Activated B cell treated with CpG ODN at 0.5 μM for 24 hours (primary cell): ENCODE data around the gene SRP14. TPM values are rescaled to one million over a fixed set of nuclear protein-coding genes. Genes with fewer than 3 reads are reported as not detected.

Experiments
- ATAC-seq: fragments of 200-7000 bp; cut with Tn5 transposase; one replicate; pipeline ENCODE4 v1.10.0; 2021; ENCODE audit warnings: low read depth, mild to moderate bottlenecking, moderate library complexity
- CTCF ChIA-PET: fragments of 350-600 bp; sonication (Branson Sonifier 250); formaldehyde crosslinking; loops from one replicate; lab custom pipeline; 2021; ENCODE audit warnings: antibody characterized with exemption; lab: Charles Lee
- POLR2A ChIA-PET: fragments of 350-600 bp; sonication (Branson Sonifier 250); formaldehyde crosslinking; loops from one replicate; lab custom pipeline; 2021; ENCODE audit warnings: antibody characterized with exemption; lab: Charles Lee
- DNase-seq: peaks from one replicate; pipeline ENCODE4 v3.0.0; 2022
- H3K27ac Mint-ChIP-seq: one replicate; pipeline ENCODE4 v1.8.0; 2020; ENCODE audit warnings: mixed read lengths
- H3K27me3 Mint-ChIP-seq: one replicate; pipeline ENCODE4 v1.8.0; 2021; ENCODE audit warnings: mixed read lengths
- H3K36me3 Mint-ChIP-seq: one replicate; pipeline ENCODE4 v1.8.0; 2021; ENCODE audit warnings: low read depth, mixed read lengths
- H3K4me1 Mint-ChIP-seq: one replicate; pipeline ENCODE4 v1.8.0; 2021; ENCODE audit warnings: mixed read lengths
- H3K4me3 Mint-ChIP-seq: one replicate; pipeline ENCODE4 v1.8.0; 2020; ENCODE audit warnings: mild to moderate bottlenecking, mixed read lengths
- H3K9me3 Mint-ChIP-seq: one replicate; pipeline ENCODE4 v1.8.0; 2020; ENCODE audit warnings: mixed read lengths
- intact Hi-C: fragments of 100-400 bp; cut with micrococcal nuclease; formaldehyde crosslinking; loops from one replicate; pipeline ENCODE4 v1.15.1; 2024
- total RNA-seq: library from RNA; stranded (reverse); gene quantifications from 2 replicates; pipeline ENCODE4 v1.2.3, GENCODE V29; 2022
- TF ChIP-seq, protein P1 (sequence below): fragments of 200-600 bp; IDR thresholded peaks from one replicate; pipeline ENCODE4 v1.8.0; 2022; ENCODE audit warnings: antibody characterized with exemption, mild to moderate bottlenecking

Gene SRP14
- total RNA-seq, 1 donor from 2014 or later = 183 TPM

DNA sequence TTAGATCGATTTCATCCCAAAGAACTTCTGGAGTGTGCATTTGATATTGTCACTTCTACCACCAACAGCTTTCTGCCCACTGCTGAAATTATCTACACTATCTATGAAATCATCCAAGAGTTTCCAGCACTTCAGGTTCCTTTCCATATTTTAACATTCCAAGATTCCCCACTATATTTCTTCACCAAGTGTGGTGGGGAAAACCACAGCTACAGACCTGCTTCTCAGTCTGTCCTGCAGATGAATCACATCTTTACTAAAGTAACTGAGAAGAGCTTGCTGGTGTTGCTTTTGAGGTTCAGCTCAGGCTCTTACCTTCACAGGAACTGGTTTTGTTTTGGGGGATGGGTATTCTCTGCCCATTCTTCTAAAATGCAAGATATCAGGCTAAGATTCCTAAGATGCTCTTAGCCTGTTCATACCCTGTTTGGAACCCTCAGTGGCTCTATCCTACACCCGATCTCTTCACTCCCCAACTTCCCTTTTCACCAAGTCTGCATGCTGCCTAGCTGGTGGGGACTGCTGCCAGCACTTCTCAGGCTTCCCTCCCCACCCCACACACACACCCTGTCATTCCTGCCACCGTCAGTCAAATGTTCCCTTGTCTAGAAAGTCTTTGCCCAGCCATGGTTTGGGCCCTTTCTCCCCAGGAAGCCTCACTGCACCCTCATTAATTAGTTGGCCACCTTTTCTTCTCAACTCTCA is 30.8 kb downstream of the SRP14 start:
- no peak for ATAC-seq
- Mint-ChIP-seq H3K27me3 (no peaks in the 10 kb centered on the region), H3K4me1 (no peaks in the 10 kb centered on the region), H3K36me3 (peaks cover 72% of the 10 kb centered on the region), H3K4me3 (no peak overlapping the region), H3K9me3 (peaks cover under 1% of the 10 kb centered on the region), H3K27ac (no peak overlapping the region)
- ChIA-PET POLR2A (no interaction called here), CTCF (no interaction called here)
- intact Hi-C loops = no loop called here
- TF ChIP-seq, protein P1, sequence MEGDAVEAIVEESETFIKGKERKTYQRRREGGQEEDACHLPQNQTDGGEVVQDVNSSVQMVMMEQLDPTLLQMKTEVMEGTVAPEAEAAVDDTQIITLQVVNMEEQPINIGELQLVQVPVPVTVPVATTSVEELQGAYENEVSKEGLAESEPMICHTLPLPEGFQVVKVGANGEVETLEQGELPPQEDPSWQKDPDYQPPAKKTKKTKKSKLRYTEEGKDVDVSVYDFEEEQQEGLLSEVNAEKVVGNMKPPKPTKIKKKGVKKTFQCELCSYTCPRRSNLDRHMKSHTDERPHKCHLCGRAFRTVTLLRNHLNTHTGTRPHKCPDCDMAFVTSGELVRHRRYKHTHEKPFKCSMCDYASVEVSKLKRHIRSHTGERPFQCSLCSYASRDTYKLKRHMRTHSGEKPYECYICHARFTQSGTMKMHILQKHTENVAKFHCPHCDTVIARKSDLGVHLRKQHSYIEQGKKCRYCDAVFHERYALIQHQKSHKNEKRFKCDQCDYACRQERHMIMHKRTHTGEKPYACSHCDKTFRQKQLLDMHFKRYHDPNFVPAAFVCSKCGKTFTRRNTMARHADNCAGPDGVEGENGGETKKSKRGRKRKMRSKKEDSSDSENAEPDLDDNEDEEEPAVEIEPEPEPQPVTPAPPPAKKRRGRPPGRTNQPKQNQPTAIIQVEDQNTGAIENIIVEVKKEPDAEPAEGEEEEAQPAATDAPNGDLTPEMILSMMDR = no peak
- no peak for DNase-seq

DNA sequence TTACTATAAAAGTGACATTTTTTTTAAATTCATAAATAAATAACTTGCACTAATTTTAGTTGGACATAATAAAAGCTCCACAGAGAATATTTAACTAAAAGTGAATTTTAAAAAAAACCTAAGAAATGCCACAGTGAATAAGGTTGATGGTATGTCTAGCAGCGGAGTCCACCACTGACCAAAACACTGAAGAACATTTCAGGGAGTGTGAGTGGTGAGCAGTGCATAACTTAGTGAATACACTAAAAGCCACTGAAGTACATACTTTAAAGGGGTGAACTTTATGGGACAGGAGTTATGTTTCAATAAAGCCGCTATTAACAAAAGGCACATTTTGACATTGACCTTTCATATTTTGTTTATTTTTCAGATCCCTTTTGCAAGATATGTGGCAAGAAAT is 32.3 kb downstream of the SRP14 start:
- Mint-ChIP-seq H3K4me3 (no peak overlapping the region), H3K27me3 (no peaks in the 10 kb centered on the region), H3K4me1 (no peaks in the 10 kb centered on the region), H3K36me3 (peaks cover 66% of the 10 kb centered on the region), H3K9me3 (no peaks in the 10 kb centered on the region), H3K27ac (no peak overlapping the region)
- TF ChIP-seq, protein P1 = no peak
- DNase-seq (no peak), ATAC-seq (no peak)
- CTCF ChIA-PET = no interaction called here
- POLR2A ChIA-PET = no interaction called here
- intact Hi-C loops = no loop called here

DNA sequence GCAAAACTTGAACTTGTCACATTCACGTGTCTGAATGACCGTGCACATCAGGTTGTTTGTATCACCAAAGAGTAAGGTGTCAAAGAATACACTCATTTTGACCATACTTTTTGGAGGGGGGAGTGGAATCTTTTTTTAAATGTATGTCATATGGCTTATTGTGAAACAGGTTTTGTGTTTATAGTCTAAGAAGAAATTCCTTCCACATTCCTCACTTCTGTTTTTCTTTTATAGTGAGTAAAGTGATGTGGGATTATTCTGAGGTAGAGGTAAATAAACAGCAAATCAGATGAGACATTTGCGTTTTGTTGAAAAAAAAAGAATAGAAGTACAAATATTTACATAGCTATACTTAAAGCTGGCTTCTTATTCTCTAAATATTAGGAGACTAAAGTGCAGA is 33.0 kb downstream of the SRP14 start:
- intact Hi-C loops = no loop called here
- CTCF ChIA-PET = no interaction called here

GRCh38 chr15:40003116-40003916 is 35.7 kb downstream of the SRP14 start:
- no peak for DNase-seq
- Mint-ChIP-seq H3K4me1 (peaks cover 2% of the 10 kb centered on the region), H3K9me3 (no peaks in the 10 kb centered on the region), H3K27ac (no peak overlapping the region), H3K36me3 (peaks cover 51% of the 10 kb centered on the region), H3K27me3 (no peaks in the 10 kb centered on the region), H3K4me3 (no peak overlapping the region)
- no peak for ATAC-seq
- intact Hi-C loops = no loop called here
- ChIA-PET CTCF (no interaction called here), POLR2A (no interaction called here)
- TF ChIP-seq, protein P1 = no peak

More for the DNA sequence above, 33.0 kb downstream of the SRP14 start:
- TF ChIP-seq, protein P1 = no peak
- H3K4me3 Mint-ChIP-seq = no peak overlapping the region
- DNase-seq (no peak), ATAC-seq (no peak)
- POLR2A ChIA-PET = no interaction called here
- no peak overlapping the region for H3K27ac Mint-ChIP-seq
- H3K4me1 Mint-ChIP-seq = no peaks in the 10 kb centered on the region
- H3K36me3 Mint-ChIP-seq = peaks cover 65% of the 10 kb centered on the region
- no peaks in the 10 kb centered on the region for H3K9me3 Mint-ChIP-seq
- no peaks in the 10 kb centered on the region for H3K27me3 Mint-ChIP-seq

- Mint-ChIP-seq H3K9me3 (no peaks in the 10 kb centered on the region), H3K27ac (no peak overlapping the region), H3K4me1 (peaks cover 6% of the 10 kb centered on the region), H3K4me3 (no peak overlapping the region), H3K36me3 (peaks cover 43% of the 10 kb centered on the region), H3K27me3 (no peaks in the 10 kb centered on the region)
- DNase-seq = no peak
- ChIA-PET POLR2A (no interaction called here), CTCF (no interaction called here)
- TF ChIP-seq, protein P1 = no peak
- intact Hi-C loops = no loop called here
- ATAC-seq = no peak
These were observed 36.7 kb downstream of the SRP14 start for GRCh38 chr15:40002295-40002694.
